ENCODE measurements around the gene ZC3H4. TPM values are rescaled to one million over a fixed set of nuclear protein-coding genes. Genes with fewer than 3 reads are reported as not detected.

Gene ZC3H4
- total RNA-seq, 1 experiment from 2014 or later, result 105 TPM

DNA sequence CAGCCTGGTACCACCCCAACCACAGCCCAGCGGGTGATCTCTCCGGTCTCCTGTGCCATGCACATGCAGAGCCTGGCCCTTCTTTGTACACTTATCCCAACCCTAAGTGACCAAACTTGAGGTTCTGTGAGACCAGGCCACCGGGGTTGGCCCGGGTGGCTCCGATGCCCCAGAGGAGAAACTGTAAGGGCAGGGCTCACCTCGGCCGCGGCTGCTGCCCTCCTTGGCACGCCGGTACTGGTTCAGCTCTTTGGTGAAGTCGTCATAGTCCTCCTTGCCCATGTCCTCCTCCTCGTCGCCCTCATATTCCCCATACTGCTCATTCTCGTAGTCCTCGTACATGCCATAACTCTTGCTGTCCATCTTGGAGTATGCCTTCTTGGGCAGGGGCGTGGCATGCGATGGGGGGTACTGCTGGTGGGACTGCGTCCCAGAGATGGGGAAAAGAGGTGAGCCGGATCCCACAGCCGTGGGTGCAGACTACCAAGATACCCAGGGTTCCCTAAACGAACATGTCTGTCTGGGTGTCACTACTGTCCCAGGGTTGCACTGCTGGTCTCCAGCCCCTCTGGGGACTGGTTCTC is 23.7 kb downstream of the ZC3H4 start:
- Histone ChIP-seq H3K4me2 (ENCODE audit: insufficient read depth, insufficient read length, low read length) (no peak overlapping the region), H3K4me1 (ENCODE audit: insufficient read depth, low read length) (no peaks in the 10 kb centered on the region; the same call in 1 of the 2 replicates), H3K79me1 (ENCODE audit: insufficient read depth, low read depth, low read length, poor library complexity, severe bottlenecking) (peaks cover under 1% of the 10 kb centered on the region), H3K79me2 (ENCODE audit: insufficient read depth, low read length) (no peaks in the 10 kb centered on the region), H3K23me2 (ENCODE audit: insufficient read length, low read depth, low read length, poor library complexity, severe bottlenecking) (no peaks in the 10 kb centered on the region), H3K56ac (ENCODE audit: insufficient read length, low read depth, low read length) (no peak overlapping the region), H3K23ac (ENCODE audit: insufficient read length, low read depth, low read length) (no peak overlapping the region), H2BK12ac (ENCODE audit: insufficient read length, low read depth, low read length) (no peak overlapping the region), H3K4ac (ENCODE audit: low read depth, low read length) (no peak overlapping the region), H3K9me3 (ENCODE audit: control insufficient read depth, low read depth, low read length) (no peaks in the 10 kb centered on the region), H3K27ac (ENCODE audit: insufficient read length, low read depth, low read length) (no peak overlapping the region), H4K5ac (ENCODE audit: insufficient read length, low read depth, low read length) (no peak overlapping the region), H3K27me3 (ENCODE audit: insufficient read depth, low read length) (no peaks in the 10 kb centered on the region), H3K9ac (ENCODE audit: extremely low read depth, insufficient read length, low read length) (no peak overlapping the region), H2BK20ac (ENCODE audit: low read depth, low read length, poor library complexity, severe bottlenecking) (no peak overlapping the region), H3K18ac (ENCODE audit: insufficient read length, low read depth, low read length) (no peak overlapping the region), H2AK5ac (ENCODE audit: insufficient read length, low read length) (no peak overlapping the region), H3T11ph (ENCODE audit: low read length) (no peak overlapping the region), H4K20me1 (ENCODE audit: control insufficient read depth, insufficient read depth, insufficient read length) (no peaks in the 10 kb centered on the region), H2AFZ (ENCODE audit: low read length) (no peak overlapping the region), H3K14ac (ENCODE audit: insufficient read depth, low read length) (no peak overlapping the region), H2BK120ac (ENCODE audit: low read depth, low read length, poor library complexity, severe bottlenecking) (no peak overlapping the region), H2BK15ac (ENCODE audit: low read depth, low read length) (no peak overlapping the region), H2BK5ac (ENCODE audit: insufficient read length, low read length) (no peak overlapping the region), H4K91ac (ENCODE audit: insufficient read length, low read depth, low read length) (no peak overlapping the region), H4K8ac (replicated peaks; ENCODE audit: insufficient read length, low read depth, low read length) (no peak overlapping the region)
- H3K4me3 Mint-ChIP-seq, result no peak overlapping the region
- DNase-seq, result no peak
- no peaks in the 10 kb centered on the region for H3K27me3 Mint-ChIP-seq (ENCODE audit: low read depth)
- WGBS (ENCODE audit: extremely low coverage, insufficient read length, low lambda C conversion rate), result no CpG with 5 or more reads among the region's 21 CpGs
- no peaks in the 10 kb centered on the region for H3K9me3 Mint-ChIP-seq
- H3K4me1 Mint-ChIP-seq, result peaks cover 0 to 6% of the 10 kb centered on the region in 2 experiments; a peak in 1 of 4 replicates
- peaks cover 54 to 87% (median 82%) of the 10 kb centered on the region in 3 experiments for H3K36me3 Mint-ChIP-seq (ENCODE audit: insufficient read depth in 1 of 3, low read depth in 3 of 3)
- H3K27ac Mint-ChIP-seq, result peak overlapping the region in 2 of 3 experiments; percentile 30 to 32; a peak in 1 of 7 replicates
- TF ChIP-seq, protein P1, sequence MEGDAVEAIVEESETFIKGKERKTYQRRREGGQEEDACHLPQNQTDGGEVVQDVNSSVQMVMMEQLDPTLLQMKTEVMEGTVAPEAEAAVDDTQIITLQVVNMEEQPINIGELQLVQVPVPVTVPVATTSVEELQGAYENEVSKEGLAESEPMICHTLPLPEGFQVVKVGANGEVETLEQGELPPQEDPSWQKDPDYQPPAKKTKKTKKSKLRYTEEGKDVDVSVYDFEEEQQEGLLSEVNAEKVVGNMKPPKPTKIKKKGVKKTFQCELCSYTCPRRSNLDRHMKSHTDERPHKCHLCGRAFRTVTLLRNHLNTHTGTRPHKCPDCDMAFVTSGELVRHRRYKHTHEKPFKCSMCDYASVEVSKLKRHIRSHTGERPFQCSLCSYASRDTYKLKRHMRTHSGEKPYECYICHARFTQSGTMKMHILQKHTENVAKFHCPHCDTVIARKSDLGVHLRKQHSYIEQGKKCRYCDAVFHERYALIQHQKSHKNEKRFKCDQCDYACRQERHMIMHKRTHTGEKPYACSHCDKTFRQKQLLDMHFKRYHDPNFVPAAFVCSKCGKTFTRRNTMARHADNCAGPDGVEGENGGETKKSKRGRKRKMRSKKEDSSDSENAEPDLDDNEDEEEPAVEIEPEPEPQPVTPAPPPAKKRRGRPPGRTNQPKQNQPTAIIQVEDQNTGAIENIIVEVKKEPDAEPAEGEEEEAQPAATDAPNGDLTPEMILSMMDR (conservative IDR thresholded peaks at IDR 0.05), result no peak

Data from H9 (cell line).